Activated naive CD4-positive, alpha-beta T cell treated with anti-CD3 and anti-CD28 coated beads, Interleukin-2, amount 50 U/mL, for 72 hours (primary cell): ENCODE data around the gene ADGRB3. TPM values are rescaled to one million over a fixed set of nuclear protein-coding genes. Genes with fewer than 3 reads are reported as not detected.
"Not testable (repeated sequence)": the region's sequence is repeated elsewhere in the genome, so short reads cannot be mapped to it uniquely, and the experiment has no call there.

ENCODE experiments used
- ATAC-seq, 2 donors: fragments of 150-1000 bp; cut with Tn5 transposase; 2 replicates each; pipeline ENCODE4 v1.10.0; 2021; ENCODE audit warnings: mild to moderate bottlenecking in 2 of 2, moderate library complexity in 2 of 2
- DNase-seq, 2 donors: peaks; one replicate each; pipeline ENCODE4 v3.0.0; 2021 to 2022; ENCODE audit warnings: low spot score in 2 of 2
- H3K27ac Mint-ChIP-seq, 2 donors: one replicate each; pipeline ENCODE4 v1.8.0; 2022; ENCODE audit warnings: mild to moderate bottlenecking in 2 of 2, mixed read lengths in 2 of 2
- H3K36me3 Mint-ChIP-seq, 2 donors: one replicate each; pipeline ENCODE4 v1.8.0; 2022; ENCODE audit warnings: mixed read lengths in 2 of 2
- H3K9me3 Mint-ChIP-seq, 2 donors: one replicate each; pipeline ENCODE4 v1.8.0; 2022; ENCODE audit warnings: mixed read lengths in 2 of 2
- total RNA-seq, 2 donors: library from RNA; stranded (reverse); gene quantifications; one replicate each; pipeline ENCODE4 v1.2.3, GENCODE V29; 2022

Gene ADGRB3
- total RNA-seq, 2 donors from 2014 or later: not detected

DNA sequence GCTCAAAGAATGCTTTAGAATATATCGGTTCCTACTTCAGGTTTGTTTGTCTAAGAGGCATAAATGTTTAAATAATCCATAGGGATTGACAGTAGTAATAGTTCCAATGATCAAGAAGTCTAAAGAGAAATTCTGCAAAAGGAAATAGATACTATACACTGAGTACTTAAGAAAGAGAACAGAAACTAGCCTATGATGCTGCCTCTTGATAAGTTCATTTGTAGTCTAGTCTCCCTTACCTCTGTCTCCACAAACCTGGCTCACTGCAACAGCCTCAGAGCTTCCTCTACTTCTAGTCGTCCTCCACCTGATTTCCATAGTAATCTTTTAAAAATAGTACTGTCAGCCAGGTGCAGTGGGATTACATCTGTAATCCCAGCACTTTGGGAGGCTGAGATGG, 650.0 kb downstream of the ADGRB3 start:
- H3K9me3 Mint-ChIP-seq: peaks cover 0 to 7% of the 10 kb centered on the region in 2 donors

DNA sequence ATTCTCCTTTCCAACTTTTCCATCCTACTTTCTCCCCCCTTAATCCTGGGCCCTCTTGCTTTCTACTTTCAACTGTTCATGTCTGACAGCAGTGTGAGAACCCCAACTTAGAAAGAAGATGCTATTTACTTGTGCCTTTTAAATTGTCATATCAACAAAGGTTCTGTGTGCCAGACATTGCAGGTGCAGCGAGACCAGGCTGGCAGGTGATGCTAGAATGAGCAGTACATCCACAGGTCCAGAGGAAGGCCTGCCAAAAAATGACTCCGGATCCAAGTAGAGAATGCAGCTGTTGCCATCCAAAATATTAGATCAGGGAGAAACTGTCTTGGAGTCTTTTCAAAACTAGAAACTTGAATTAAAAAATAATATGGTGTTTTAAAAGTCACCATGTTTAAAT, 651.2 kb downstream of the ADGRB3 start:
- DNase-seq (no peak), ATAC-seq (no peak)
- Mint-ChIP-seq H3K36me3 (no peaks in the 10 kb centered on the region), H3K9me3 (peaks cover 0 to 7% of the 10 kb centered on the region in 2 donors), H3K27ac (no peak overlapping the region)

More for the DNA sequence above, 650.0 kb downstream of the ADGRB3 start:
- Mint-ChIP-seq H3K36me3 (no peaks in the 10 kb centered on the region), H3K27ac (no peak overlapping the region)
- ATAC-seq: no peak
- DNase-seq: no peak

DNA sequence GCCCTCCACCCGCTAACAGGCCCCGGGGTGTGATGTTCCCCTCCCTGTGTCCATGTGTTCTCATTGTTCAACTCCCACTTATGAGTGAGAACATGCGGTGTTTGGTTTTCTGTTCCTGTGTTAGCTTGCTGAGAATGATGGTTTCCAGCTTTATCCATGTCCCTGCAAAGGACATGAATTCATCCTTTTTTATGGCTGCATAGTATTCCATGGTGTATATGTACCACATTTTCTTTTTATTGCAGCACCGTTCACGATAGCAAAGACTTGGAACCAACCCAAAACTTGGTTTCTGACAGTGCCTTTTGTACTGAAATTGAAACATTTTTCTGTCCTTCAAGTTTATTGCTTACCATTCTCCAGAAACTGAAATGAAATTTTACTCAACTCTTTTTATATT, 653.1 kb downstream of the ADGRB3 start:
- not testable (repeated sequence) for H3K27ac Mint-ChIP-seq, ATAC-seq, H3K36me3 Mint-ChIP-seq, DNase-seq, H3K9me3 Mint-ChIP-seq

DNA sequence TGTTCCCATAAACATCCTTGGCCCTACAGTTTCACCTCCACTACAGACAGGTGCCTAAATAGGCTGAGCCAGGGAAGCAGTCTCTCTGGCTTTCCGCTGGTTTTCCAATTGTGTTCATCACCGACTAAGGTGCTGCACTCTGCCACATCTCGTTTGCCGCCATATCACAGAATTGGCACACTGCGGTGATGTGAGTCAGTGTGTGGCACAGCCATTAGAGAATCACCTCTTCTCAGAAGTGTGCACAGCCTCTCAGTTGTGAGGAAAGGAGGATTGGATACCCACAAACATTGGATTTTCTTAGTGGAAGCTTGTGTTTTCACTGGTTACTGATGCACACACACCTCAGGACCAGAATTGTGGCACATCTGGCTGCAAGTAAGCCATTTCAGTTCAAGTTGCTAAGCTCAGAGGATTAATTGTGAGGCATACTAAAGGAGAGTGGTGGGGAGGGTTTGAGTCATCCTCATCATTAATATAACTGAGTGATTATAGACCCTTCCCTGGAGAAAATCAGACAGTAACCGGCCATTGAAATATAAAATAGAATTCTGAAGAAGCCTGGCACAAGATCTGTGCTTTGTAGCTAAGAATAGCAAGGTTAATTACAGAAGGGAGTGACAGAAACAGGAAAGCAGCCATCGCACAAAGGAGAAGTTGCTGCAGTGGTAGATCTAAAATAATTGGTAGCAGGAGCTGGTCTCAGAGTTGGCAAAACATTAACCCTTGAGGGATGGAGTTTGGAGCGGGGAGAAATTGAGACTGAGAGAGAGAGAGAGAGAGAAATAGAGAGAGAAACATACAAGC, 654.8 kb downstream of the ADGRB3 start:
- peaks cover 0 to 3% of the 10 kb centered on the region in 2 donors for H3K9me3 Mint-ChIP-seq
- ATAC-seq: no peak
- H3K36me3 Mint-ChIP-seq: no peaks in the 10 kb centered on the region
- H3K27ac Mint-ChIP-seq: no peak overlapping the region
- no peak for DNase-seq

DNA sequence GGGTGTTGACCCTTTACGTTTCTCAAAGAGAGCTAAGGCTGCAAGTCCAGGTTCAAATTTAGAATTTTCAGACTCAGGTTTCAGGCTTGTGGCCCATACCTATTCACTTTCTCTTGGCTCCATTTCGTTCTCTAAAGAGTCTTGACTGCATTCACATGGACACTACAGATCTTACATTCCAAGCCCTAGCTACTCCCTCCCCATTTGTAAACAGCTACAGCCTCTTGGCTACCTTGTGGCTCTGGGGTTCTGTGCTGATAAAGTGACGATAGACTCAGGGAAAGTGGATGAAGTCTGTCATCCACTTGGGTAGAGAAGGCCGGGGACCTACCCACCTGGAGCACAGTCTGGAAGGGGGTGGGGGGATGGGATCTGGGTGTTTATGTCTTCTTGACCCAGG, 658.4 kb downstream of the ADGRB3 start:
- H3K36me3 Mint-ChIP-seq: no peaks in the 10 kb centered on the region
- H3K9me3 Mint-ChIP-seq: peaks cover 2 to 3% of the 10 kb centered on the region in 2 donors
- DNase-seq (no peak), ATAC-seq (no peak)
- no peak overlapping the region for H3K27ac Mint-ChIP-seq

DNA sequence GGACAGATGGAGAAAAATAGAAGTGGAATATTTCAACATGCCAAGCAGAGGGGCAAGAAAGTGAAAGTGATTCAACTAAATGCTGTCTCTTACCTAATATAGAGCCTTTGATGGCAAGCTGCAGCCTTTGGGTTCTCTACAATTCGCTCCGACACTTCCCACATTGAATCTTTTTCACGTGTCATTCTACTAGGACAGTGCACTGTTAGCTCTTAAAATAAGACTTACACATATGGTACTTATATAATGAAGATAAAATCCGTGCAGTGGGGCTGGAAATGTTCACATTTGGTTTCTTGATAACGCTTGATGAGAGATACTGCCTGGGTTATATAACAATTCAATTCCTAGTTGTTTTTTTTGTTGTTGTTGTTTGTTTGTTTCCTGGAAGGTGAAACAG, 659.3 kb downstream of the ADGRB3 start:
- DNase-seq: no peak
- no peaks in the 10 kb centered on the region for H3K36me3 Mint-ChIP-seq
- H3K27ac Mint-ChIP-seq: no peak overlapping the region
- H3K9me3 Mint-ChIP-seq: peaks cover 3 to 5% of the 10 kb centered on the region in 2 donors
- no peak for ATAC-seq

DNA sequence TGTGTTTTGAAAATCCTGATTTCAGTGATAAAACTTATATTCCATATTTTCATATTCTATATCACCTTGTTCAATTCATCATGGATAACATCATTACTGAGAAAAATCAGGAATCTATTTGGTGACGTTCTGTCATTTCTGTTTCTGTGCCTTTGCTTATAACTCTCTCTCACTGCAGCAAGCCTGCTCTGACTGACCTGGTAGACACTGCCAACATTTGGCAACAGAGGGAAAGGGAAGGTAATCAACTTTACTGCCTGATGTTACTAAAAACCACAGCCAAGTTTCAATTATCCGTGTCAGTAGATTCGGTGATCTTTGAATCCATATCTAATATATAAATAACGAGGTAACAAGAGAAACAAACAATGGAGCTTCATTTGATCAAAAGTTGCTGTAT, 659.8 kb downstream of the ADGRB3 start:
- DNase-seq (no peak), ATAC-seq (no peak)
- H3K9me3 Mint-ChIP-seq: peaks cover 3 to 5% of the 10 kb centered on the region in 2 donors
- no peak overlapping the region for H3K27ac Mint-ChIP-seq
- no peaks in the 10 kb centered on the region for H3K36me3 Mint-ChIP-seq

DNA sequence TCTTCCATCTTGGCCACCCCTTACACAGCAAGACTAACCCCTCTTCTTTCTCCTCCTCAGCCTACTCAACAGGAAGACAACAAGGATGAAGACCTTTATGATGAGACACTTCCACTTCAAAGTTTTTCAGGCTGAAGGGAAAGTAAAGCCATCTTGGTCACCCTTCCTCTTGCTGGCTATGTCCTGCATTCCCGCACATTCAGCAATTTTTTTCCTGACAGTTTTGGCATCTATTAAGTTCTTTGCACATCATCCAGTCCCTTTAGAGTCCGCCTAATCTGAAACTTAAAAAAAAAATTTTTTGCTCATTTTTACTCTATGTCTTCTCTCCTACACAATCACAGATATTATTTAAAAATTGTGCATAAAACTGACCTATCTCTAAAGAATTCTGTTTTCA, 668.3 kb downstream of the ADGRB3 start:
- H3K9me3 Mint-ChIP-seq: peaks cover 8 to 12% of the 10 kb centered on the region in 2 donors
- DNase-seq: no peak
- no peak overlapping the region for H3K27ac Mint-ChIP-seq
- no peaks in the 10 kb centered on the region for H3K36me3 Mint-ChIP-seq
- ATAC-seq: no peak

DNA sequence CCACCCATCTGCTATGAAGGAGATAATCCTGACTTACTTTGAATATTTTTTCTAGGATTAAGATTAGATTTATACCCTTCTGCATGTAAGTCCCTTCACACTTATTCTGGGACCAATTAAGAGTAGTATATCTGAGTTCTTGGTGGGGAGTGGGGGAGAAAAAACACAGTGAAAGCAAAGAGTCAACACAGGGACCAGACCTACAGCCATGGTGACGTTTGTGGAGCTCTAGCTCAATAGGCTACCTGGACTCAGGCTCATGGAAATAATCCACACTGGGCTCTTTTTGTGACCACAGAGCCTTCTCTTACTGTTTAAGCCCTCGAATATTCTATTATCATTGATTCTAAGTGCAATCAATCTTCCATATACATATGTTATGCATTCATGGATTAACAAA, 670.4 kb downstream of the ADGRB3 start:
- no peak for ATAC-seq
- DNase-seq: no peak
- no peak overlapping the region for H3K27ac Mint-ChIP-seq
- H3K36me3 Mint-ChIP-seq: no peaks in the 10 kb centered on the region
- H3K9me3 Mint-ChIP-seq: peaks cover 6 to 10% of the 10 kb centered on the region in 2 donors

DNA sequence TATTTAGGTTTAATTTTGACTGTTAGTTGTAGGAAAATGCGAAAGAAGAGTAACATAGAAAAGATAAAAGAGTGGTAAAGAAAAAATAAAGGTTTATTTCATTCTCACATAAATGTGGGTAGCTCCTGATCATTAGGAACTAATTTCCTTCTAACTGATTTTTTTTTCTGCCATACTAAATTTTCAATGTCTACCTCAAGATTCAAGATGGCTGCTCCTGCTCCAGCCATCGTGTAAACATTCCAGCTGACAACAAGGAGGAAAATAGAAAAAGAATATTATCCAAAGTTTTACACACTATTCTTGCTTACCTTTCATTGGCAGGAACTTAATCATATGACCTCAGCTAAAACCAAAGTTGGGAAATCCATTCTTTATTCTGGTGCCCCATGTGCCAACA, 673.5 kb downstream of the ADGRB3 start:
- no peak overlapping the region for H3K27ac Mint-ChIP-seq
- no peaks in the 10 kb centered on the region for H3K36me3 Mint-ChIP-seq
- peaks cover 0 to 5% of the 10 kb centered on the region in 2 donors for H3K9me3 Mint-ChIP-seq
- ATAC-seq (no peak), DNase-seq (no peak)

DNA sequence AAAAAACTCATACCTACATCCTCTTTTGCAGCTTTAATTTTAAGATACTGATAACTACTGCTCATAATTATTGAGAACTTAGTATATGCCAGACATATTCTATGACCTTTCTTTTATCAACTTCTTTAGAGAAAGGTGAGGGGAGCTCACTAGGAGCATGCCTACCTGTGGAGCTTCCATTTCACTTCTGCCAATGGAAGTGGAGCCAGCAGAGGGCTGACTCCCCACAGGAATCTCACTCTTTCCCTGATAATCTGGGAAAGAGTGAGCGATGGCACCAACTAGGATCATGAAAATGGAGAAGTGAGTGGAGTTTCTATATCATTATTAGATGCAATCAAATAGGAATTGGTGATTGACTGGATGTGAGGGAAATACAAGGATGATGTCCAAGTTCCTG, 676.8 kb downstream of the ADGRB3 start:
- H3K27ac Mint-ChIP-seq: no peak overlapping the region
- no peak for DNase-seq
- no peaks in the 10 kb centered on the region for H3K36me3 Mint-ChIP-seq
- H3K9me3 Mint-ChIP-seq: peaks cover 0 to 5% of the 10 kb centered on the region in 2 donors
- no peak for ATAC-seq

DNA sequence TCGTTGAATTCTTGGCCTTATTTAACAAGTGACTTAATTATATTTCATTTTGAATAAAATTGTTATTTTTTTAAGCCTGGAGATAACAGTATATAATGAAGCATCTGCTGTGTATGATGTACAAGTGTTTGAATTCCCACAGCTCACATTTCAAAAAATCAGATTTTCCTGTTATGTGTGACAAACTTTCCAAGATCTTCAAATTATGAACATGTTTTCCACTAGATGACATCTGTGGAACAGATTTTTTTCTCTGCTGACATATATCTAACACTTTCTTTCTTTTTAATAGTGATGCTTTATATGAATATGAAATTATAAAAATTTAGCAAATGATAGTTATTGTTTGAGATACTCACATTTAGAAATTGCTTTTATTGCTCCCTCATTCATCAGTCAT, 678.9 kb downstream of the ADGRB3 start:
- DNase-seq: no peak
- no peak overlapping the region for H3K27ac Mint-ChIP-seq
- no peaks in the 10 kb centered on the region for H3K9me3 Mint-ChIP-seq
- no peaks in the 10 kb centered on the region for H3K36me3 Mint-ChIP-seq
- no peak for ATAC-seq

DNA sequence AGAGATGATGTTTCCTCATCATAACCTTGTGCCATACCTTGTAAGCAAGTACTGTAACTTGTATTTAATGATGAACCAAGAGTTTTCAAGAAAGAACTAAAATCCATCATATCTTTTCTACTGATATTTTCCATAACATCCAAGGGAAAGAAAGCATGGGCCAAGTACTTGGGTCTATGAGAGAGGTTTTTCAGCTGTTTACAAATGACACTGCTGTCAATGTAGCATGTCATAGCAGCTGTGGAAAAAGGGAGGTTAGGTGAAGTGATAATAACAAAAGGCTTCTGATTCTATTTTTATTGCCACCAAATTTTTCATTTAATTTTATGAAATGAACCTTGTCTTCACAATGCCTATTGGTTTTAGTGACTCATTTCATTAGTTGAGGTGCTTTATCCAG, 679.4 kb downstream of the ADGRB3 start:
- ATAC-seq: no peak
- no peak for DNase-seq
- Mint-ChIP-seq H3K9me3 (no peaks in the 10 kb centered on the region), H3K27ac (no peak overlapping the region), H3K36me3 (no peaks in the 10 kb centered on the region)

DNA sequence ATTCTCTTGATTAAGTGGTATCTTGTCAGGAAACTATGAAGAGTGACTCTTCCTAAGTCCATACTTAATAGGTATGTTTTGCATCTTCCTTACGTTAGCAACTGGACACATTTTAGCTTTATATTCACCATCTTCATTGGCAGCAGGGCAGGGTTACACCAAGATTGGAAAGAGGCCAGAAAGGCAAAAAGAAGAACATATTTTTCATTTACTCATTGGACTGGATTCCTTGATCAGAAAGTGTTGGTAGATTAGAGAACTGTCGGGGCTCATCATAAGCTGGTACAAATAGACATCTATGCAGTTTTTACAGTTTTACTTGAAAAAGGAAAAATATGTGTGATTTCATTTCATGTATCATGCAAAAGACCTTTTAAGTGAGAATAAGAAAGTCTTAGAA, 696.8 kb downstream of the ADGRB3 start:
- H3K36me3 Mint-ChIP-seq: no peaks in the 10 kb centered on the region
- DNase-seq (no peak), ATAC-seq (no peak)
- no peak overlapping the region for H3K27ac Mint-ChIP-seq
- no peaks in the 10 kb centered on the region for H3K9me3 Mint-ChIP-seq

DNA sequence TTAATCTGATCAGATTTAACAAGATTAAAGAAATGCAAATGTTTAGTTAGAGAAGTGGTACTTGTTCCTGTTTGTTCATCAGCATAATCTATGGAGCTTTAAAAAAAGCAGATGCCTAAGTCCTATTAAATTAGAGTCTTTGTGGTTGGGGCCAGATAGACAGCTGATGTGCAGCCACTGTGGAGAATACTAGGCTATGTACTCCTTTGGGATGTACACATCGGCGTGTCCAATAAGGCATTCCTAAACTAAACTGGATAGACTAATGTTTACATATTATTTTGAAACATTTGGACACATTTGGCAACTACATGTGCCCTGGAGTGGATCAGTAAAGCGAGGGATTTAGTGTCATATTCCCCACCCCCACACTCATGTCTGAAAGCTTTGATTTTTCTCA, 702.2 kb downstream of the ADGRB3 start:
- no peak for DNase-seq
- H3K9me3 Mint-ChIP-seq: peaks cover 0 to 4% of the 10 kb centered on the region in 2 donors
- no peak for ATAC-seq
- H3K27ac Mint-ChIP-seq: no peak overlapping the region
- no peaks in the 10 kb centered on the region for H3K36me3 Mint-ChIP-seq

DNA sequence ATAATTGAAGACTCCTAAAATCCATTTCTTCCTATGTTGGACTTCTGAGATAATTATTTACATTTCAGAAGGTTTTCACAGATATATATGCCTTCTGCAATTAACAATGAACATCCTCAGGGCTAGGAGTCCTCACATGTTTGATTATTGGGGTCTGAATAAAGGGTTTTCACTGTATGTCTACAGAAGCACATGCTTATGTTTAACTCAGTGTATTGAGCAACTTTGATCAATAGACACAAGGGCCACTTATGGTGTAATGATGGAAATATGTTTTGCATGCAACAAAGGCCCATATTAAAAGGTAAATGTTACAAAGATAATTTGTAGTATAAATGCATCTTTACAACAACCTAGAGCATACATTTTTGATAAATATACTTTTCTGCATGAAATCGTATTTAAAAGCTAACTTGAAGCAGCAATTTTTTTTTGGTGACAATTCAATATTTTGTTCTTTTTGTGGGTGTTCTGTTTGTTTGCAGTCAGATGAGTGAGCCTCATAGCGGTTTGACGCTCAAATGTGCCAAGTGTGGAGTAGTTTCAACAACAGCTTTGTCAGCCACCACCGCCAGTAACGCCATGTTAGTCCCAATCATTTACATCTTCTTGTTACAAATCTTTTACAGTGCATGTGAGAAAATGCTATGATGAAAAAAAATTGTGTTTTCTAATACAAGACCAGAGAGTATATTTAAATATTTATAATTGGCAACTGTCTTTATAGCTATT, 703.5 kb downstream of the ADGRB3 start:
- H3K36me3 Mint-ChIP-seq: no peaks in the 10 kb centered on the region
- ATAC-seq (no peak), DNase-seq (no peak)
- peaks cover 0 to 4% of the 10 kb centered on the region in 2 donors for H3K9me3 Mint-ChIP-seq
- H3K27ac Mint-ChIP-seq: no peak overlapping the region

DNA sequence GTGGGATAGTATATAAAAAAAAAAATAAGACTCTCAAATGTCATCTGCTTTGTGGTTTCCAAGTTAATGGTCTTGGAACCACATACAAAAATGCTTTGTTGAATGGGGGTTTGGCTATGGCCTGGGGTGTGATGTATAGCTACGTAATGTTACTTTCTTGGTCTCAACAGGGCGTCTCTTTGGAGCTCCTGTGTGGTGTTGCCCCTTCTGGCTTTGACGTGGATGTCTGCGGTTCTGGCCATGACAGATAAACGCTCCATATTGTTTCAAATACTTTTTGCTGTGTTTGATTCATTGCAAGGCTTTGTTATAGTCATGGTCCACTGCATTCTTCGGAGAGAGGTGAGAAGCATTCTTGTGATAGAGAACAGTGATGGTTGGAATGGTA, 704.1 kb downstream of the ADGRB3 start:
- DNase-seq (no peak), ATAC-seq (no peak)
- Mint-ChIP-seq H3K36me3 (no peaks in the 10 kb centered on the region), H3K27ac (no peak overlapping the region), H3K9me3 (peaks cover under 1 to 4% of the 10 kb centered on the region in 2 donors)

DNA sequence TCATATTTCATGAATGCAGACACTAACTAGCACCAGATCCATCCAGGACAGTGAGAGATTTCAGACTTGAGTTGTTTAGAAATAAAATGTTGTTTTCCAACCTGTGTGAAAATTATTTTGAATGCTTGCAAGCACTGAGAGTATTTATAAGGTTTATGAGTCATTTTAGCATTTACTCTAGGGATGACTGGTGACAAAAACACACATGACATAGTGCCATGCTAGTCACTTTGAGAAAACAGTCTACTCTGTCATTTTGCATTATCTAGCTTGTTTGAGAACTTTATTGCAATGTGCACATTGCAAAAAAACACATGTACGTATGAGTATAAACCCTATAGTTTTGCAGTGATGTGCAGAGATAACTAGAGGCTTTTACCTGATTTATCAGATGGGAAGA, 705.1 kb downstream of the ADGRB3 start:
- Mint-ChIP-seq H3K27ac (no peak overlapping the region), H3K36me3 (no peaks in the 10 kb centered on the region), H3K9me3 (peaks cover 7 to 8% of the 10 kb centered on the region in 2 donors)
- ATAC-seq (no peak), DNase-seq (no peak)
